Upper lobe of left lung (tissue), 6 donors: ENCODE data around the gene UNC45B. TPM values are rescaled to one million over a fixed set of nuclear protein-coding genes. Genes with fewer than 3 reads are reported as not detected.

ENCODE experiments used
- ATAC-seq, 2 donors: fragments of 200-7000 bp; cut with Tn5 transposase; one replicate each; pipeline ENCODE4 v1.9.1; 2022; ENCODE audit warnings: mild to moderate bottlenecking in 2 of 2, moderate library complexity in 2 of 2; ENCODE audit not compliant: low FRiP score in 2 of 2
- DNase-seq, 2 donors: peaks; one replicate each; pipeline ENCODE4 v3.0.0-alpha.2; 2019 to 2020
- H3K27ac ChIP-seq, 4 donors: fragments of 200-600 bp; sonication (generic); one replicate each; pipeline ENCODE4 v1.5.1; 2016 to 2019
- H3K27me3 ChIP-seq, 4 donors: fragments of 200-600 bp; sonication (generic); one replicate each; pipeline ENCODE4 v1.5.1; 2017 to 2019
- H3K36me3 ChIP-seq, 4 donors: fragments of 200-600 bp; sonication (generic); one replicate each; pipeline ENCODE4 v1.5.1; 2016 to 2019
- H3K4me1 ChIP-seq, 4 donors: fragments of 200-600 bp; sonication (generic); one replicate each; pipeline ENCODE4 v1.5.1; 2018 to 2019
- H3K4me3 ChIP-seq, 4 donors: fragments of 200-600 bp; sonication (generic); one replicate each; pipeline ENCODE4 v1.5.1; 2017 to 2019; ENCODE audit warnings: mild to moderate bottlenecking in 2 of 4, moderate library complexity in 1 of 4
- H3K9me3 ChIP-seq, 4 donors: fragments of 200-600 bp; sonication (generic); one replicate each; pipeline ENCODE4 v1.5.1; 2018 to 2019
- EP300 ChIP-seq, 4 donors: sonication (generic); formaldehyde crosslinking; IDR thresholded peaks; one replicate each; pipeline ENCODE4 v1.5.1; 2017; ENCODE audit warnings: antibody characterized with exemption in 4 of 4, control low read depth in 2 of 4
- POLR2A ChIP-seq, 4 donors: fragments of 450-650 bp; IDR thresholded peaks; one replicate each; pipeline ENCODE4 v1.5.1; 2016 to 2017; ENCODE audit warnings: antibody characterized with exemption in 4 of 4, mild to moderate bottlenecking in 2 of 4
- POLR2AphosphoS5 ChIP-seq, 2 donors: sonication (generic); formaldehyde crosslinking; IDR thresholded peaks; one replicate each; pipeline ENCODE4 v1.5.1; 2017; ENCODE audit warnings: antibody characterized with exemption in 2 of 2
- WGBS, 2 donors: methylation state at CpG; one replicate each; pipeline ENCODE4 v1.1.5; 2017 to 2018; 5-methylcytosine and 5-hydroxymethylcytosine counted together
- total RNA-seq, 6 donors: library from RNA; depleted of rRNA in 4 of 6; stranded (reverse); fragments of >200 nt in 4 of 6; gene quantifications; one replicate each; pipeline versions ENCODE4 v1.1.0 to v1.2.1, GENCODE V29; 2016 to 2021
- TF ChIP-seq, protein P1 (sequence below), 6 experiments: fragments of 450-650 bp in 4 of 6; fragments of 200-600 bp in 2 of 6; sonication (generic) in 2 of 6; IDR thresholded peaks; one replicate each; pipeline ENCODE4 v1.5.1; 2016 to 2019; ENCODE audit warnings: antibody characterized with exemption in 6 of 6
- donor health status: DM: no; HTN: no; CAD: no; lungs with moderate emphysema.
- donor health status: DM: no; HTN: yes; CAD: no; lungs with severe emphysema.

The UNC45B gene
- total RNA-seq, 6 donors from 2014 or later = 0.10 to 0.61 (median 0.20) TPM; not detected in 2

DNA sequence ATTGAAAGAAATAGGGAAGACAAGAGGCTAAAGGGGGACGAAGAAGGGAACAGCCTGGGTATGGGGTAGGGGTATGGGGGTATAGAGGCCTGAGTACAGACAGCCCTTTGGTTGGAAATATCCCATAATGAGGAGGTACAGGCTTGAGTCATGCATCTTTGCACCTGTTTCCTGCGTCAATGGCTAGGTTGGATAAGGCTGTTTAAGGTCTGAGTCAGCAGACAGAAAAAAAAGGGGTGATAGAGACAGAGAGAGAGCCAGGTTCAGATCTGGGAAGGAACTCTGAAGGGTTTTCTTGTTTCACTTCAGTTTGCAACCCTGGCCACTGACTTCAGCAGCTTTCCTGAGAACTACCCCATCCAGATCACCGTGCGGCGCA is 17.7 kb upstream of the UNC45B start:
- Histone ChIP-seq H3K4me3 (no peak overlapping the region), H3K27me3 (no peaks in the 10 kb centered on the region), H3K9me3 (no peaks in the 10 kb centered on the region), H3K36me3 (peaks cover 5 to 40% (median 31%) of the 10 kb centered on the region in 4 donors), H3K27ac (no peak overlapping the region), H3K4me1 (peaks cover 0 to 13% (median 3%) of the 10 kb centered on the region in 4 donors)
- ATAC-seq = no peak
- TF ChIP-seq POLR2A (IDR thresholded peaks at IDR 0.05) (no peak), POLR2AphosphoS5 (IDR thresholded peaks at IDR 0.05) (no peak), EP300 (IDR thresholded peaks at IDR 0.05) (no peak)
- TF ChIP-seq, protein P1, sequence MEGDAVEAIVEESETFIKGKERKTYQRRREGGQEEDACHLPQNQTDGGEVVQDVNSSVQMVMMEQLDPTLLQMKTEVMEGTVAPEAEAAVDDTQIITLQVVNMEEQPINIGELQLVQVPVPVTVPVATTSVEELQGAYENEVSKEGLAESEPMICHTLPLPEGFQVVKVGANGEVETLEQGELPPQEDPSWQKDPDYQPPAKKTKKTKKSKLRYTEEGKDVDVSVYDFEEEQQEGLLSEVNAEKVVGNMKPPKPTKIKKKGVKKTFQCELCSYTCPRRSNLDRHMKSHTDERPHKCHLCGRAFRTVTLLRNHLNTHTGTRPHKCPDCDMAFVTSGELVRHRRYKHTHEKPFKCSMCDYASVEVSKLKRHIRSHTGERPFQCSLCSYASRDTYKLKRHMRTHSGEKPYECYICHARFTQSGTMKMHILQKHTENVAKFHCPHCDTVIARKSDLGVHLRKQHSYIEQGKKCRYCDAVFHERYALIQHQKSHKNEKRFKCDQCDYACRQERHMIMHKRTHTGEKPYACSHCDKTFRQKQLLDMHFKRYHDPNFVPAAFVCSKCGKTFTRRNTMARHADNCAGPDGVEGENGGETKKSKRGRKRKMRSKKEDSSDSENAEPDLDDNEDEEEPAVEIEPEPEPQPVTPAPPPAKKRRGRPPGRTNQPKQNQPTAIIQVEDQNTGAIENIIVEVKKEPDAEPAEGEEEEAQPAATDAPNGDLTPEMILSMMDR (IDR thresholded peaks at IDR 0.05) = no peak
- no peak for DNase-seq
- WGBS, 2 donors = 88 to 93% methylated on average over 5 of the region's 5 CpGs

DNA sequence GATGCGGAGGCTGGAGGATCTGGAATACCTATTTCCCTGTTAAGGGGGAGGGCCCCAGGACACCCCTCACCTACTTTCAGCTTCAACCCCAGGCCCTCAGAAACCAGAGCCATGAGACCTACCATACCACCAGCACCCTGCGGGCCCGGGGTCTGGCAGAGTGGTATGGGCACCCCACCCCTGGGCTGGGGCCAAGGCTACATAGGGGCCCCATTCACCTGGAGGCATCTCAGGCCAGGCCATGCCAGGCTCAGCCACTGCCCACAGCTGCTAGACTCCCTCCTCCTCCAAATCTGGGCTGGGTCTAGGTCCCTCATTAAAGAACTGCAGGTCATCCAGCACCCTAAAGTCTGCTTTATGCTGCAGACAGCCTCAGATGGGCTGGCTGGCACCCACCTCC is 17.2 kb upstream of the UNC45B start:
- H3K4me3 ChIP-seq = no peak overlapping the region
- H3K27ac ChIP-seq = no peak overlapping the region
- TF ChIP-seq POLR2A (IDR thresholded peaks at IDR 0.05) (no peak), EP300 (IDR thresholded peaks at IDR 0.05) (no peak), POLR2AphosphoS5 (IDR thresholded peaks at IDR 0.05) (no peak)
- TF ChIP-seq, protein P1 (IDR thresholded peaks at IDR 0.05) = no peak
- no peaks in the 10 kb centered on the region for H3K9me3 ChIP-seq
- DNase-seq = no peak
- H3K4me1 ChIP-seq = peaks cover 0 to 13% (median 3%) of the 10 kb centered on the region in 4 donors
- no peak for ATAC-seq
- 96 to 100% methylated on average over 1 to 3 of the region's 3 CpGs for WGBS, 2 donors
- no peaks in the 10 kb centered on the region for H3K27me3 ChIP-seq
- peaks cover 5 to 44% (median 35%) of the 10 kb centered on the region in 4 donors for H3K36me3 ChIP-seq

DNA sequence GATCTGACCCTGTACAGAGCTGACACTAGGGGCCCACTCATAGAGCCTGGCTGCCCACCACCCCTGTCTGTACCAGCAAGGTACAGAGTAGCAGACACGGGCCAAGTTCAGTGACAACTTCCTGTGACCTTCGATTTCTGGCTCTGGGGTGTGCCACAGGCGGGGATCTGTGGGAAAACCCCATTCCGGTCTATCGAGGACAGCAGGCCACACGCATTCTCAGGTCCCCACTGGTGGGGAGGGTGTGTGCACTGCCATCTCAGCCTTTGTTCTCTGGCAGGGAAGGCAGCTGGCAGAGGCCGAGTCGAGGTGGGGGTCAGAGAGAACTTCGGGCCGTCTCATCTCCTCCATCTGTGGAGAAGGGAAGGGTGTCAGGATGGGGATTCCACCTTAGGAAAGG is 15.5 kb upstream of the UNC45B start:
- Histone ChIP-seq H3K9me3 (no peaks in the 10 kb centered on the region), H3K27ac (no peak overlapping the region), H3K4me1 (peaks cover 0 to 12% (median 3%) of the 10 kb centered on the region in 4 donors), H3K36me3 (peaks cover 5 to 61% (median 52%) of the 10 kb centered on the region in 4 donors), H3K27me3 (no peaks in the 10 kb centered on the region), H3K4me3 (no peak overlapping the region)
- DNase-seq (no peak), ATAC-seq (no peak)
- TF ChIP-seq POLR2AphosphoS5 (IDR thresholded peaks at IDR 0.05) (no peak), EP300 (IDR thresholded peaks at IDR 0.05) (no peak), POLR2A (IDR thresholded peaks at IDR 0.05) (no peak)
- TF ChIP-seq, protein P1 (IDR thresholded peaks at IDR 0.05) = no peak
- 87 to 96% methylated on average over 7 to 10 of the region's 10 CpGs for WGBS, 2 donors

DNA sequence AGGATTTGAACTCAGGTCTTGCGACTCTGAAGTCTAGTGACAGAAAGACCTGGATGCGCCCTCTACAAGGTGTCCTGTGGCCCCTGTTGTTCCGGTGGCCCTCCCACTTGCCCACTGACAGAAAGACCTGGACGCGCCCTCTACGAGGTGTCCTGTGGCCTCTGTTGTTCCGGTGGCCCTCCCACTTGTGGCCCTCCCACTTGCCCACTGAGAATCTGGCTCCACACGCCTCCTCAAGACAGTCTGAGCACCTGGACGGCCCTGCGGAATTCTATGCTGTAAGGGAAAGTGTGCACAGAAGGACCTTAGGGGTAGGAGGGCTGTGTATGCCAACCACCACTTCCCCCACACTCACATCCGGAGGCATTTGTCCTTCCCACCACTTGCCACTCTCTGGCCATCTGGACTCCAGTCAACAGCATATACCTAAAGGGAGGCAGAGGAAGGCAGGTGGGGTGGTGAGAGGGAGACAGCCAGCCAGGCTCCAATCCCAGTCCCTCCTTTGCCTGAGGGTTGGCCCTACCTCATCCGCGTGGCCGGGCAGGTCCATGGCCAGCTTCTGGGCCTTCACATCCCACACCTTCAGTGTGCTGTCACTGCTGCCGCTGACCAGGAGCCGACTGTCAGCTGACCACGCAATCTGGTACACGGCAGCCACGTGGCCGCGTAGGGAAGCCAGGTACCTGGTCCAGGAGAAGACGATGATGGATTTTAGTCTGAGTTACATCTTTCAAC is 14.6 kb upstream of the UNC45B start:
- no peak overlapping the region for H3K4me3 ChIP-seq
- WGBS, 2 donors = 93 to 98% methylated on average over 17 to 22 of the region's 22 CpGs
- TF ChIP-seq POLR2A (IDR thresholded peaks at IDR 0.05) (no peak), POLR2AphosphoS5 (IDR thresholded peaks at IDR 0.05) (no peak), EP300 (IDR thresholded peaks at IDR 0.05) (no peak)
- TF ChIP-seq, protein P1 (IDR thresholded peaks at IDR 0.05) = no peak
- no peaks in the 10 kb centered on the region for H3K9me3 ChIP-seq
- DNase-seq = peak in 1 of 2 donors; percentile 72
- H3K27me3 ChIP-seq = no peaks in the 10 kb centered on the region
- ATAC-seq = no peak
- H3K4me1 ChIP-seq = peaks cover 0 to 9% (median 3%) of the 10 kb centered on the region in 4 donors
- no peak overlapping the region for H3K27ac ChIP-seq
- peaks cover 11 to 70% (median 60%) of the 10 kb centered on the region in 4 donors for H3K36me3 ChIP-seq
